ENCODE results near the gene TP53I13.

Gene TP53I13

DNA sequence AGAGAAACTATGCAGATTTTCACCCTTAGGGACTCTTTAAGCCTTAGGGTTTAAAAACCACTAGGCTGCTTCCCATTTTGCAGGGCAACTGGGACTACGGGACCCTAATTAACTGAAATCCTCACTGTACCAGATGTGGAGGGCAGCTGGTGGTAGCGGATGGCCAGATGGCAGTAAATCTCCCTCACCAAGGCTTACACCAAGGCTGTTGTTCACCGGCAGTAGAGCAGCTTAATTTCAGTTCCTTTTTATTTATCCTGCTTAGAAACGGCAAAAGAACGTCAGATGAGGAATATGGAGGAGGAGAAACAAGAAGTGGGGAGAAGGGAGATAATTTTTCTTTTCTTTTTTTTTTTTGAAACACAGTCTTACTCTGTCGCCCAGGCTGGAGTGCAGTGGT is 8.2 kb upstream of the TP53I13 start:
- no peak overlapping the region for H3K4me3 ChIP-seq (ENCODE audit: low read length)
- DNase-seq (ENCODE audit: low read depth): no peak
- no peak for TF ChIP-seq CTCF (IDR thresholded peaks at IDR 0.05; ENCODE audit: insufficient read depth, low read depth, low read length, missing control alignments)

DNA sequence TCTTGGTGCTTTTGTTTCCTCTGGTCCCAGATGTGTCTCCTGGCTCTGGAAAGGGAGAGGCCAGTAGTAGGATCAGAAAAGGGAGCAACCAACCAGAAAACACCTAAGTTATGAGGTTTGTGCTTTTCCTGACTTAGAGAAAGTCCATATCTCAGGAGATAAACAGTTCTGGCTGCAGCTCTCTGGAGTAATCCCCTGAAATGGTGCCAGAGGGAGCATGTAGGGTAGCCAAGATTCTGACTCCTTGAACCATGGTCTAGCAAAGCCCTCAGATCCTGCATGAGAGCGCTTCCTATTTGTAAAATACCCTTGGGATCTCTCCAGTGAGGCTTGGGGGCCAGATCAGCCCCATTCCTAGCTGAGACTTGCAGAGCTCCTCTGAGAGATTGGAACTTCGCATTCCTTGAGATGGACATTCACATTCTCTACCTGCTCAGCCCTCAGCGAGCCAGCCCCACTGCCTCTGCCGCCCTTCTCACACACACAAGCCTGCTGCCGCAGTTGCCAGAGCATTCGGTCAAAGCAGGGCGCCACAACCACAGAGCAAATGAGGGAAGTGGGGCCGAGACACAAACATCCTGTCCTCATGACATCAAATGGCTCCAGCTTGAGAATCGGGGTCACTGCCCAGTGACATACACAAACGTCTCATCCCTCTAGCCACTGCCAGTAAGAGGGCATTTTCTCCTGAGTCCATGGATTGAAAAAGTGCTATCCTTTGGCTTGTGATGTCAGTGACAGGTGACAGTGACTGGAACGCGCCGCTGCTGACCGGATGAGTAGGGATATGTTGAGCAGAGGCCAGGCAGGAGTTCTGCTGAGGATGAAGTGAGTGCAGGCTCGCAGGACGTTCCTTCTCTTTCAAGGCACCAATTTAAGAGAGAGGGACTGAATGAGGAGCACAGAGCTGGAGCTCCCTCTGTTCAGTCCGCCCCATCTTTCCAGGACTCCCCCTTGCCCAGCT is 6.7 kb upstream of the TP53I13 start:
- no peak overlapping the region for H3K4me3 ChIP-seq (ENCODE audit: low read length)
- no peak for DNase-seq (ENCODE audit: low read depth)
- TF ChIP-seq CTCF (IDR thresholded peaks at IDR 0.05; ENCODE audit: insufficient read depth, low read depth, low read length, missing control alignments): no peak

- TF ChIP-seq CTCF (IDR thresholded peaks at IDR 0.05; ENCODE audit: insufficient read depth, low read depth, low read length, missing control alignments): no peak
- H3K4me3 ChIP-seq (ENCODE audit: low read length): no peak overlapping the region
- DNase-seq (ENCODE audit: low read depth): no peak
Measured at GRCh38 chr17:29562615-29563014, 5.9 kb upstream of the TP53I13 start.

GRCh38 chr17:29563816-29564215 is 4.7 kb upstream of the TP53I13 start:
- no peak overlapping the region for H3K4me3 ChIP-seq (ENCODE audit: low read length)
- TF ChIP-seq CTCF (IDR thresholded peaks at IDR 0.05; ENCODE audit: insufficient read depth, low read depth, low read length, missing control alignments): no peak
- no peak for DNase-seq (ENCODE audit: low read depth)

DNA sequence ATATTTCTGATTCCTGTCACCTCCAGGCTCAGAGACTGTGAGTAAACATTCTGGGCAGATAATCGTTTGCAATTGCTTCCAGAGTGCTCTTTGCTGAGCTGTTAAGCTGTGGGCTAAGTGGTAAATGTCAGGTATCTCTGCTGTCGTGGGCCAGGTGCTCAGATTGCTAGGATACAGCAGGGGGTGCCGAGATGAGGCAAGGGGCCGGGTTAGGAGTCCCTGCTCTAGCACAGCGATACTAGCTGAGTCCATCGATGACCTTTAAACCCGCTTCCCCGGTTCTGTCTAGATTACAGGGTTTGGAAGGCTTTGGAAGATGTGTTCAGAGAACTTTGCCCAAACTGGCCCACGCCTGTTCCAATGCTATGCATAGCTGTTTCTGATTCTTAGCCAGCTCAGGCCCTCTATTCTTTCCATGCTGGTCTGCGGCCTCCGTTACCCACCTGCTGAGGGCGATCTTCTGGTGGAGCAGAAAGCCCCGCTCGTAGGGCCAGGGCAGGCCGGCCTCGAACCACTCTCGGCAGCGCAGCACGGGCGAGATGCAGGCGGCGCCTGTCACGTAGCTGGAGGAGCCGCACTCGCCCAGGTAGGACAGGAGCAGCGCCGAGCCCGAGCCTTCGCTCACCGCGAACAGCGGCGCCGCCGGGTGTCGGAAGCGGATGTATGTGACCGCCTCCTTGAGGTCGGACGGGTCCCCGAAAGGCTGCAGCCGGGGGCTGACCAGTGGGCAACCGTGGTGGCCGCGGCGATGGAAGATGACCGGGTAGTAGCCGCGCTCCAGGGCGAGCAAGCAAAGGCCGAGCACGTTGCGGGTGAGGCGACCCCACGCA is 2.6 kb upstream of the TP53I13 start:
- peak overlapping the region; percentile 41 for H3K4me3 ChIP-seq (ENCODE audit: low read length)
- DNase-seq (ENCODE audit: low read depth): peak; percentile 49
- TF ChIP-seq CTCF (IDR thresholded peaks at IDR 0.05; ENCODE audit: insufficient read depth, low read depth, low read length, missing control alignments): no peak

DNA sequence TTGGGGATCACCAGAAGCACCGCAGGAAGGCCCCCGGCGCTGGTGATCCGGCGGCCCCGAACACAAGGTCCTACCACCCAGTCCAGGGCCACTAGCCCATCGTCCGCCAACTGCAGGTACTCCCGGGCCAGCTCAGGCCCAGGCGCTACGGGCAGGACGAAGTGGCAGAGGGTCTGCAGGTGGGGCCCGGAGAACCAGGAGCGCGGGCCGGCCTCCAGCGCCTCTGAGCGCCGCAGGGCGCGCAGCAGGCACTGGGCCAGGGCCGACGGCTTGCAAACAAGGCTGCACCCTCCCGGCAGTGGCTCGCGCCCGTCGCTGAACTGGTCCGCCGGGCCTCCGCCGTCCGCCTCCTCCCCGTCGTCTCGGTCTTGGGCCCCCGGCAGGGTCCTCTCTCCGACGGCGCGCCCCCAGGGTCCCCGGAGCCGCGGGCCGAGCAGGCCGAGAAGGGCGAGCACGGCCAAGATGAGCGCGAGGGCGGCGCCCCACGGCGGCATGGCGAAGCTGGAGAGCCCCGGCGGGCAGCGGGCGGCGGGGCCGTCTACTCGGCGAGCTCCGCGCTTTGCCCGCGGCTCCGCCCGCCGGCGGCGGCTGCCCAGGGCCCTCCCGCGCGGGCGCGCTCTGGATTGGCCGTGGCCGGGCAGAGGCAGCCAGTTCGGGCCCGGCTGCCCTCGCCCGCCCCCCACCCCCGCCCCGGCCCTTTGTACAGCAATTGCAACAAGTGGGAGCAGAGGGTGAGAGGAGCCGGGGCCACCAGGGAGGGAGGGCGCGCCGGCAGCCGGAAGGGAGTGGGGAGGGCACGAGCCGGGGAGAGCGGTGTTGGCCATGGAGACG is 1.8 kb upstream of the TP53I13 start, which contains the start of gene ABHD15:
TSS of gene ABHD15 (minus strand) at position 565 of the 831 bp plus-strand sequence. CDS start at position 494, 71 bp downstream.
- no peak for TF ChIP-seq CTCF (IDR thresholded peaks at IDR 0.05; ENCODE audit: insufficient read depth, low read depth, low read length, missing control alignments)
- peak; percentile 69 for DNase-seq (ENCODE audit: low read depth)
- H3K4me3 ChIP-seq (ENCODE audit: low read length): peak within 1 kb of the TSS; percentile 68
